Natural killer cell treated with Interleukin-12 subunit alpha and Interleukin-12 subunit beta and Interleukin-15 and Interleukin-18, amount 100 ng/mL, for 72 hours (primary cell): Measurements from ENCODE around the gene MAN2B2. TPM values are rescaled to one million over a fixed set of nuclear protein-coding genes. Genes with fewer than 3 reads are reported as not detected.

Experiments used
- ATAC-seq, 2 donors: fragments of 150-1000 bp; cut with Tn5 transposase in 1 of 2; sonication (Bioruptor Pico), chemical (Tn5 transposase) in 1 of 2; 2 replicates each; pipeline ENCODE4 v1.10.0; 2021
- DNase-seq: peaks from one replicate; pipeline ENCODE4 v3.0.0; 2022; ENCODE audit warnings: low spot score
- H3K27ac Mint-ChIP-seq, 2 donors: 1 replicate in 1 of 2; 2 replicates in 1 of 2; pipeline ENCODE4 v1.8.0; 2022; ENCODE audit warnings: mixed read lengths in 2 of 2, mild to moderate bottlenecking in 1 of 2, moderate library complexity in 1 of 2
- H3K27me3 Mint-ChIP-seq, 2 donors: 1 replicate in 1 of 2; 2 replicates in 1 of 2; pipeline ENCODE4 v1.8.0; 2022; ENCODE audit warnings: mixed read lengths in 2 of 2
- H3K36me3 Mint-ChIP-seq: one replicate; pipeline ENCODE4 v1.8.0; 2022; ENCODE audit warnings: mixed read lengths
- H3K4me1 Mint-ChIP-seq, 2 donors: 1 replicate in 1 of 2; 2 replicates in 1 of 2; pipeline ENCODE4 v1.8.0; 2022; ENCODE audit warnings: low read depth in 2 of 2, mixed read lengths in 2 of 2, mild to moderate bottlenecking in 1 of 2
- H3K4me3 Mint-ChIP-seq: one replicate; pipeline ENCODE4 v1.8.0; 2022; ENCODE audit warnings: mixed read lengths
- H3K9me3 Mint-ChIP-seq: 2 replicates; pipeline ENCODE4 v1.8.0; 2022; ENCODE audit warnings: mixed read lengths
- total RNA-seq, 2 donors: library from RNA; stranded (reverse); gene quantifications; one replicate each; pipeline ENCODE4 v1.2.3, GENCODE V29; 2022

MAN2B2 gene
- total RNA-seq, 2 donors from 2014 or later = 23.8 to 30.7 TPM

- H3K36me3 Mint-ChIP-seq = no peaks in the 10 kb centered on the region
- peaks cover 30 to 36% of the 10 kb centered on the region in 2 donors for H3K27me3 Mint-ChIP-seq
- ATAC-seq = no peak
- H3K9me3 Mint-ChIP-seq = peaks cover 5% of the 10 kb centered on the region
- DNase-seq = no peak
- H3K4me3 Mint-ChIP-seq = no peak overlapping the region
- H3K4me1 Mint-ChIP-seq = no peaks in the 10 kb centered on the region
- H3K27ac Mint-ChIP-seq = no peak overlapping the region
Observed at GRCh38 chr4:6549890-6550620, 24.9 kb upstream of the MAN2B2 start.

GRCh38 chr4:6550821-6551220 lies 24.2 kb upstream of the MAN2B2 start:
- ATAC-seq (no peak), DNase-seq (no peak)
- peaks cover 30 to 36% of the 10 kb centered on the region in 2 donors for H3K27me3 Mint-ChIP-seq
- no peak overlapping the region for H3K27ac Mint-ChIP-seq
- H3K9me3 Mint-ChIP-seq = peaks cover 5% of the 10 kb centered on the region
- H3K36me3 Mint-ChIP-seq = no peaks in the 10 kb centered on the region
- H3K4me1 Mint-ChIP-seq = no peaks in the 10 kb centered on the region
- H3K4me3 Mint-ChIP-seq = no peak overlapping the region

- no peak overlapping the region for H3K27ac Mint-ChIP-seq
- H3K27me3 Mint-ChIP-seq = peaks cover 26 to 40% of the 10 kb centered on the region in 2 donors
- DNase-seq (no peak), ATAC-seq (no peak)
- no peaks in the 10 kb centered on the region for H3K4me1 Mint-ChIP-seq
- no peaks in the 10 kb centered on the region for H3K36me3 Mint-ChIP-seq
- H3K9me3 Mint-ChIP-seq = peaks cover 5% of the 10 kb centered on the region
- H3K4me3 Mint-ChIP-seq = no peak overlapping the region
Observed at GRCh38 chr4:6551660-6552059, 23.3 kb upstream of the MAN2B2 start.

- H3K27ac Mint-ChIP-seq = no peak overlapping the region
- no peaks in the 10 kb centered on the region for H3K36me3 Mint-ChIP-seq
- H3K4me3 Mint-ChIP-seq = no peak overlapping the region
- H3K27me3 Mint-ChIP-seq = peaks cover 37 to 39% of the 10 kb centered on the region in 2 donors
- DNase-seq (no peak), ATAC-seq (no peak)
- peaks cover 5% of the 10 kb centered on the region for H3K9me3 Mint-ChIP-seq
- no peaks in the 10 kb centered on the region for H3K4me1 Mint-ChIP-seq
Observed at GRCh38 chr4:6555519-6555918, 19.5 kb upstream of the MAN2B2 start.

- DNase-seq (no peak), ATAC-seq (no peak)
- H3K4me3 Mint-ChIP-seq = no peak overlapping the region
- no peak overlapping the region for H3K27ac Mint-ChIP-seq
- no peaks in the 10 kb centered on the region for H3K36me3 Mint-ChIP-seq
- H3K4me1 Mint-ChIP-seq = peaks cover 0 to under 1% of the 10 kb centered on the region in 2 donors
- peaks cover 5% of the 10 kb centered on the region for H3K9me3 Mint-ChIP-seq
- H3K27me3 Mint-ChIP-seq = peaks cover 39 to 42% of the 10 kb centered on the region in 2 donors
Observed at GRCh38 chr4:6556263-6556662, 18.7 kb upstream of the MAN2B2 start.

- H3K27ac Mint-ChIP-seq = no peak overlapping the region
- ATAC-seq (no peak), DNase-seq (no peak)
- no peak overlapping the region for H3K4me3 Mint-ChIP-seq
- H3K27me3 Mint-ChIP-seq = peaks cover 46 to 48% of the 10 kb centered on the region in 2 donors
- H3K9me3 Mint-ChIP-seq = peaks cover 5% of the 10 kb centered on the region
- no peaks in the 10 kb centered on the region for H3K36me3 Mint-ChIP-seq
- H3K4me1 Mint-ChIP-seq = peaks cover 0 to 8% of the 10 kb centered on the region in 2 donors
Observed at GRCh38 chr4:6557185-6557584, 17.8 kb upstream of the MAN2B2 start.

GRCh38 chr4:6557856-6558255 lies 17.1 kb upstream of the MAN2B2 start:
- Mint-ChIP-seq H3K4me3 (no peak overlapping the region), H3K27ac (no peak overlapping the region), H3K27me3 (peaks cover 45% of the 10 kb centered on the region in 2 donors), H3K36me3 (no peaks in the 10 kb centered on the region), H3K9me3 (no peaks in the 10 kb centered on the region), H3K4me1 (peaks cover 0 to 8% of the 10 kb centered on the region in 2 donors)
- ATAC-seq (no peak), DNase-seq (no peak)

- Mint-ChIP-seq H3K36me3 (no peaks in the 10 kb centered on the region), H3K27ac (no peak overlapping the region), H3K4me1 (peaks cover 0 to 8% of the 10 kb centered on the region in 2 donors), H3K27me3 (peaks cover 44 to 51% of the 10 kb centered on the region in 2 donors), H3K9me3 (no peaks in the 10 kb centered on the region), H3K4me3 (no peak overlapping the region)
- DNase-seq (no peak), ATAC-seq (no peak)
Observed at GRCh38 chr4:6560416-6561172, 14.4 kb upstream of the MAN2B2 start.

GRCh38 chr4:6561173-6561516 lies 13.8 kb upstream of the MAN2B2 start:
- Mint-ChIP-seq H3K4me3 (no peak overlapping the region), H3K27me3 (peaks cover 48 to 56% of the 10 kb centered on the region in 2 donors), H3K9me3 (no peaks in the 10 kb centered on the region), H3K4me1 (peaks cover 0 to 8% of the 10 kb centered on the region in 2 donors), H3K27ac (no peak overlapping the region), H3K36me3 (no peaks in the 10 kb centered on the region)
- ATAC-seq (no peak), DNase-seq (no peak)

- Mint-ChIP-seq H3K27me3 (peaks cover 43 to 59% of the 10 kb centered on the region in 2 donors), H3K27ac (no peak overlapping the region), H3K4me1 (peaks cover 0 to 8% of the 10 kb centered on the region in 2 donors), H3K9me3 (no peaks in the 10 kb centered on the region), H3K4me3 (no peak overlapping the region), H3K36me3 (no peaks in the 10 kb centered on the region)
- DNase-seq = no peak
- no peak for ATAC-seq
Observed at GRCh38 chr4:6561706-6562371, 13.2 kb upstream of the MAN2B2 start.

- no peak for DNase-seq
- Mint-ChIP-seq H3K27ac (no peak overlapping the region), H3K9me3 (no peaks in the 10 kb centered on the region), H3K36me3 (no peaks in the 10 kb centered on the region), H3K4me3 (no peak overlapping the region), H3K27me3 (peaks cover 44 to 57% of the 10 kb centered on the region in 2 donors), H3K4me1 (peaks cover 0 to 8% of the 10 kb centered on the region in 2 donors)
- no peak for ATAC-seq
Observed at GRCh38 chr4:6562931-6563901, 11.8 kb upstream of the MAN2B2 start.

- Mint-ChIP-seq H3K4me1 (peaks cover 0 to 8% of the 10 kb centered on the region in 2 donors), H3K36me3 (no peaks in the 10 kb centered on the region), H3K27me3 (peaks cover 37 to 56% of the 10 kb centered on the region in 2 donors), H3K27ac (no peak overlapping the region), H3K9me3 (no peaks in the 10 kb centered on the region), H3K4me3 (no peak overlapping the region)
- ATAC-seq (no peak), DNase-seq (no peak)
Observed at GRCh38 chr4:6563935-6564645, 10.9 kb upstream of the MAN2B2 start.
